Transverse colon (tissue), 4 donors: ENCODE results near the gene CHID1. TPM values are rescaled to one million over a fixed set of nuclear protein-coding genes. Genes with fewer than 3 reads are reported as not detected.

Source experiments
- DNase-seq: peaks from one replicate; pipeline ENCODE4 v3.0.0-alpha.2; 2019
- H3K27ac ChIP-seq, 4 donors: fragments of 200-600 bp; sonication (generic); 2 replicates each; pipeline ENCODE4 v1.5.1; 2016 to 2018; ENCODE audit warnings: inconsistent platforms in 4 of 4
- H3K27me3 ChIP-seq: fragments of 200-600 bp; sonication (generic); 2 replicates; pipeline ENCODE4 v1.5.1; 2017; ENCODE audit warnings: inconsistent platforms
- H3K36me3 ChIP-seq, 4 donors: fragments of 200-600 bp; sonication (generic); 2 replicates each; pipeline ENCODE4 v1.5.1; 2017 to 2019; ENCODE audit warnings: inconsistent platforms in 4 of 4
- H3K4me1 ChIP-seq, 4 donors: fragments of 200-600 bp; sonication (generic); 2 replicates each; pipeline ENCODE4 v1.5.1; 2017 to 2020; ENCODE audit warnings: inconsistent platforms in 4 of 4
- H3K4me3 ChIP-seq, 4 donors: fragments of 200-600 bp; sonication (generic); 1 replicate in 1 of 4; 2 replicates in 3 of 4; pipeline versions ENCODE4 v1.5.1 to v1.6.1; 2017 to 2019; ENCODE audit warnings: inconsistent platforms in 4 of 4
- H3K9me3 ChIP-seq, 2 donors: fragments of 200-600 bp; sonication (generic); 2 replicates each; pipeline ENCODE4 v1.5.1; 2017 to 2019; ENCODE audit warnings: inconsistent platforms in 2 of 2
- EP300 ChIP-seq: sonication (generic); formaldehyde crosslinking; IDR thresholded peaks from one replicate; pipeline ENCODE4 v1.6.1; 2017; ENCODE audit warnings: antibody characterized with exemption, low read depth
- POLR2A ChIP-seq: fragments of 450-650 bp; IDR thresholded peaks from one replicate; pipeline ENCODE4 v1.6.1; 2016; ENCODE audit warnings: antibody characterized with exemption, mild to moderate bottlenecking, moderate library complexity
- POLR2AphosphoS5 ChIP-seq, 3 donors: sonication (generic); formaldehyde crosslinking; IDR thresholded peaks; one replicate each; pipeline ENCODE4 v1.6.1; 2016; ENCODE audit warnings: antibody characterized with exemption in 3 of 3
- WGBS, 2 donors: methylation state at CpG; one replicate each; pipeline ENCODE4 v1.1.5; 2018; ENCODE audit warnings: low coverage in 1 of 2; 5-methylcytosine and 5-hydroxymethylcytosine counted together
- in situ Hi-C, 4 donors: fragments of 200-750 bp; cut with MboI; loops; one replicate each; pipeline versions ENCODE4 v1.15.0 to v1.15.1; 2017; ENCODE audit warnings: low sequenced_read_pairs in 3 of 4, low pct_ligation_motif_present in 1 of 4, low pct_unique_long_range_greater_than_20kb in 1 of 4
- intact Hi-C: fragments of 100-400 bp; cut with DNase I; formaldehyde crosslinking; loops from one replicate; pipeline ENCODE4 v1.15.1; 2023; ENCODE audit warnings: low total_unique reads
- total RNA-seq, 4 donors: library from RNA; depleted of rRNA; stranded (reverse); fragments of >200 nt; gene quantifications; one replicate each; pipeline ENCODE4 v1.1.0, GENCODE V29; 2016
- TF ChIP-seq, protein P1 (sequence below), 5 experiments: fragments of 200-600 bp in 3 of 5; fragments of 450-650 bp in 2 of 5; sonication (generic) in 3 of 5; IDR thresholded peaks; 1 replicate in 2 of 5; 2 replicates in 3 of 5; pipeline ENCODE4 v1.5.1; 2016 to 2017; ENCODE audit warnings: antibody characterized with exemption in 5 of 5, inconsistent platforms in 3 of 5, mild to moderate bottlenecking in 2 of 5, moderate library complexity in 1 of 5

Gene CHID1
- total RNA-seq, 4 donors from 2014 or later, result 15.3 to 58.2 (median 41.4) TPM

DNA sequence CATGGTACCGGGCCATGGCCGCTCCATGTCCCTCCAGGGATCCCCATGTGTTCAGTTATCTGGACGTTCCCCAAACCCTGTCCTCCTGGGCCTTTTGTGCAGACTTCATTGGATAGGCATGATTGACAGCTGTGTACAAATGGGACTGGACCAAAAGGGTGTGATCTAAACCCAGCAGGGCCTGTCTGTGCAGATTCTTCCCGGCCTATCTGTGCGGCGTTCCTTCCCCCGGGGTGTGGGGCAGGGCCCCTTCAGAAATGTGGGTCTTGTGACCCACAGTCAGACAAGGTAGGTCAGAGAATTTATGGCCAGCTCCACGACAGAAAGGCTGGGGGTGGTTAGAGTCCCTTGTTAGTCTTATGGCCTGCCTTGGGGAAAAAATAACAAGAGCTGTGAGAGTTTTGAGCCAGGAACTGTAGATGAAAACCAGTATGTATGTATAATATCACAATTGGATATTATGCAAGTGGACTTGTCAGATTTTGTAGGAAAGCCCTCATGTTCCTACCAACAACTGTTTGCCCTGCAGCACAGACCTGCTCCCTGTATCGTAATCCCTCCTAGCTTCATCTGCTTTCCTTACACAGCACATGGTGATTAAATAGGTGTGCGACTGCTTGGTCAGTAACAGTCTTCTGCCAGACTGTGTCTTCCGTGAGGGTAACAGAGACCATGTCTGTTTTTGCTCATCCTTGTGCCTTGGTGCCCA, 46.8 kb upstream of the CHID1 start:
- Histone ChIP-seq H3K36me3 (peaks cover 0 to 7% (median 0%) of the 10 kb centered on the region in 4 donors), H3K4me1 (peaks cover 21 to 37% (median 30%) of the 10 kb centered on the region in 4 donors), H3K4me3 (no peak overlapping the region), H3K27me3 (no peaks in the 10 kb centered on the region), H3K9me3 (no peaks in the 10 kb centered on the region), H3K27ac (no peak overlapping the region)
- in situ Hi-C loops (no loop called here), intact Hi-C loops (no loop called here)
- WGBS, 2 donors, result 80 to 100% methylated on average over 1 to 11 of the region's 11 CpGs
- no peak for DNase-seq
- no peak for TF ChIP-seq EP300
- no peak for TF ChIP-seq POLR2A
- no peak for TF ChIP-seq POLR2AphosphoS5 (IDR thresholded peaks at IDR 0.05)
- TF ChIP-seq, protein P1, sequence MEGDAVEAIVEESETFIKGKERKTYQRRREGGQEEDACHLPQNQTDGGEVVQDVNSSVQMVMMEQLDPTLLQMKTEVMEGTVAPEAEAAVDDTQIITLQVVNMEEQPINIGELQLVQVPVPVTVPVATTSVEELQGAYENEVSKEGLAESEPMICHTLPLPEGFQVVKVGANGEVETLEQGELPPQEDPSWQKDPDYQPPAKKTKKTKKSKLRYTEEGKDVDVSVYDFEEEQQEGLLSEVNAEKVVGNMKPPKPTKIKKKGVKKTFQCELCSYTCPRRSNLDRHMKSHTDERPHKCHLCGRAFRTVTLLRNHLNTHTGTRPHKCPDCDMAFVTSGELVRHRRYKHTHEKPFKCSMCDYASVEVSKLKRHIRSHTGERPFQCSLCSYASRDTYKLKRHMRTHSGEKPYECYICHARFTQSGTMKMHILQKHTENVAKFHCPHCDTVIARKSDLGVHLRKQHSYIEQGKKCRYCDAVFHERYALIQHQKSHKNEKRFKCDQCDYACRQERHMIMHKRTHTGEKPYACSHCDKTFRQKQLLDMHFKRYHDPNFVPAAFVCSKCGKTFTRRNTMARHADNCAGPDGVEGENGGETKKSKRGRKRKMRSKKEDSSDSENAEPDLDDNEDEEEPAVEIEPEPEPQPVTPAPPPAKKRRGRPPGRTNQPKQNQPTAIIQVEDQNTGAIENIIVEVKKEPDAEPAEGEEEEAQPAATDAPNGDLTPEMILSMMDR (IDR thresholded peaks at IDR 0.05), result no peak

DNA sequence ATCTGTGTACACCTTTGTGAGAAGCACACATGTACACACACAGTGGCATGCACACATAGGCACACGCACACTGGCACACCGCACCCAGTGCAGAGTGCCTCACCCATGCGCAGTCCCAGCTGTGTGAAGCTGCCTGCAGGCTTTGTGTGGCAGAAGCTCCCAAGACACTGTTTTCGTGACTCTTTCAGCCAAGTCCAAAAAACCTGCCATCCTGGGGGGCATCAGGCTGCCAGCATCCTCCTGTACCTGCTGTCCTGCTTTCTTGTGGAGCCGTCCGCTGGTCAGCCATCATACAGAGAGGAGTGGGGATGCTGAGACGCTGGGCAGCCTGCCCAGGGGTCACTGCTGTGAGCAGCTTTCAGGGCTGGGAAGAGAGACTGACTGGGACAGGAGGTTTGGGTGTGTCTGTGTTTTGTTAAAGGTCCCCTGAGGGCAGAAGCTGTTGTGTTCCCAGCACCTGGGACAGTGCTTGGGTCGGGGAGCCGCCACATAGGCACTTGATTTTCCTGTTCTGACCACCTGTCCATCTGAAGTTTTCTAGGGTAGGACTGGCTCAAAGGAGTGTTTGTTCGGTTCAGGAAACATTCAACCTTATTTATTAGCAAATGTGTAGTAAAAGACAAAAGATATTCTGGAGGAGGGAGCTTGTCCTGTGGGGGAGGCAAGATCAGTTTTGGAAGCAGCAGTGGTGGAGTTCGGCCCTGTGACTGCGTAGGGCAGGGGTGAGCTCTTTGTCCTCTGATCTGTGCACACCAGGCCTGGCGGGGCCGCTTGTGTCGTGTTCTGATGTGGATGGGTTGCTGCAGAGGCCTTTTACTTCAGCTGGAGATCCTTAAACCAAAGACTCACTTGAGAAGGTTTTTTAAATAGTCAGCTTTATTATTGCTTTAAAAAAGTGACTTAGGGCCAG, 44.8 kb upstream of the CHID1 start:
- no peak for TF ChIP-seq POLR2A
- no peak for TF ChIP-seq POLR2AphosphoS5 (IDR thresholded peaks at IDR 0.05)
- TF ChIP-seq, protein P1 (IDR thresholded peaks at IDR 0.05), result no peak
- TF ChIP-seq EP300, result no peak
- WGBS, 2 donors, result 55 to 60% methylated on average over 4 to 14 of the region's 15 CpGs
- no peak overlapping the region for H3K4me3 ChIP-seq

DNA sequence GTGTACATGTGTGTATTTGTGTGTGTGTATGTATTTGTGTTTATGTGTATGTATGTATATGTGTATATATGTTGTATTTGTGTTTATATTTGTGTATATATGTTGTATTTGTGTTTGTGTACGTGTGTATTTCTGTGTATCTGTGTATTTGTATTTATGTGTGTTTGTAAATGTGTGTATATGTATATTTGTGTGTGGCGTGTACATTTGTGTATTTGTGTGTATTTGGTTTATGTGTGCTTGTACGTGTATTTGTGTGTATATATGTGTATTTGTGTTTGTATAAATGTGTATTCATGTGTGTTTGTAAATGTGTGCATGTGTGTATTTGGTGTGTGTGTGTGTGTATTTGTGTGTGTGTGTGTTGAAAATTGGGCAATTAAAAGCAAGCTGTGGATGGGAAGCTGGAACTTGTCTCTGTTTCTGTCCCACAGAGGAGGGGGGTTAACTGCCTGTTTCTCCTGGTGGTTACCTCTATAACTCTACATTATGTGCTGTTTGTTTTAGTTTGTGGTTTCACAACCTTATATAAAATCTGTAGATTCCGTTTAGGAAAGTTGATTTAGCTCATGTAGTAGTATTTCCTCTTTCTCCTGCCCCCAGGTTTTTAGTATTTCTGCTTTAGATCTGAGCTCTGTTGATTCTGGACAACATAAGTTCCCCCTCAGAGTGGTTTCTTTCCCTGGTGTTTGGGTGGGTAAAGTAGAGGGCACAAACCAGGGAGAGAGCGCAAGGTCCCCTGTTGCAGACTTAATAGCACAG, 44.0 kb upstream of the CHID1 start:
- in situ Hi-C loops (no loop called here), intact Hi-C loops (no loop called here)
- WGBS, 2 donors, result 56 to 61% methylated on average over 4 to 5 of the region's 5 CpGs
- Histone ChIP-seq H3K27me3 (no peaks in the 10 kb centered on the region), H3K27ac (peak overlapping the region; percentile 52 to 85 (median 66)), H3K9me3 (peaks cover 0 to 2% of the 10 kb centered on the region in 2 donors), H3K4me1 (peaks cover 27 to 53% (median 38%) of the 10 kb centered on the region in 4 donors), H3K4me3 (no peak overlapping the region), H3K36me3 (peaks cover 0 to 2% (median 0%) of the 10 kb centered on the region in 4 donors)
- TF ChIP-seq POLR2AphosphoS5 (IDR thresholded peaks at IDR 0.05) (no peak), POLR2A (no peak), EP300 (no peak)
- TF ChIP-seq, protein P1 (IDR thresholded peaks at IDR 0.05), result no peak
- no peak for DNase-seq

More for the DNA sequence above, 44.8 kb upstream of the CHID1 start:
- no peaks in the 10 kb centered on the region for H3K9me3 ChIP-seq
- in situ Hi-C loops (no loop called here), intact Hi-C loops (no loop called here)
- H3K36me3 ChIP-seq, result peaks cover 0 to 7% (median 0%) of the 10 kb centered on the region in 4 donors
- peak overlapping the region; percentile 52 to 85 (median 66) for H3K27ac ChIP-seq
- no peaks in the 10 kb centered on the region for H3K27me3 ChIP-seq
- H3K4me1 ChIP-seq, result peaks cover 27 to 53% (median 38%) of the 10 kb centered on the region in 4 donors
- peak; percentile 52 for DNase-seq
